ENCODE results near the gene RASL12.
"Not testable (repeated sequence)": the region's sequence is repeated elsewhere in the genome, so short reads cannot be mapped to it uniquely, and the experiment has no call there.

The RASL12 gene

GRCh38 chr15:65055201-65055870 is 12.5 kb downstream of the RASL12 start:
- DNase-seq (ENCODE audit: low read depth) = no peak

DNA sequence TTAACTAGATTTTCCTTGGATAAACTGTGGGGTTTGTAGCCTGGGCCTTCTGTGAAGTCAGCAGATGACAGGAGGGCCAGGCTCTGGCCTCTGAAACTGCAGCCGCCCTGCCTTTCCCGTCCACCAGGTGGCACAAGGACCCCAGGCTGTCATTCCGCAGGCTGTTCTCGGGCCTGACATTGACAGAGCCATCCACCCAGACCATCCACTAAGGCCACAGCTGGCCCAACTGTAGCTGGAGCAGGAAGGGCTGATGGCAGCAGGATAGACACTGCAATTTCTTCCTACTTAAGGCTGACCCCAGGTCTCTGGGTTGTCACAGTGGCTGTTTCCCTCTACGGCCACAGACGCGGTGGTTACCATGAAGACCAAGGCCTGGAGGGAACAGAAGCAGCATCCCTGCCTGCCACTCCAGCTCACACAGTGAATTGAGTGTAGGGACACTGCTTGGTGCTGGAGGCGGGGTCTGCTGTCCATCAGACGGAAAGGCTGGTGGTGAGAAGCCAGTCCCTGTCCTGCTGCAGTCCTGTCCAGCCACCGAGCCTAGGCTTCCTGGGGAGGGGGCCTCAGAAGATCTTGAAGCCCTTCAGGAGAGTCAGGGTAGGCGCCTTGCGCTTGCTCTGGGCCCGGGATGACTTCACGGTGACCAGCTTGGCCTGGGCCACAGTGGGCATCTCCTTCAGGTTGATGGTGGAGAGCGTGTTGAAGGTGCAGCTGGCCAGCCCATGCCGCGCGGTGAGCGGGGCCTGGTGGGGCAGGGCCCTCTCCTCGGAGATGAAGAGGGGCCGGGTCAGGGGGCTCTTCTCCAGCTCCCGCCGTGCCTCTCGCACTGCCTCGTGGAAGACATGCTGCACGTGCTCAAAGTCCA is 13.2 kb downstream of the RASL12 start:
- DNase-seq (ENCODE audit: low read depth) = no peak

GRCh38 chr15:65052956-65053355 is 14.8 kb downstream of the RASL12 start:
- no peak for DNase-seq (ENCODE audit: low read depth)

DNA sequence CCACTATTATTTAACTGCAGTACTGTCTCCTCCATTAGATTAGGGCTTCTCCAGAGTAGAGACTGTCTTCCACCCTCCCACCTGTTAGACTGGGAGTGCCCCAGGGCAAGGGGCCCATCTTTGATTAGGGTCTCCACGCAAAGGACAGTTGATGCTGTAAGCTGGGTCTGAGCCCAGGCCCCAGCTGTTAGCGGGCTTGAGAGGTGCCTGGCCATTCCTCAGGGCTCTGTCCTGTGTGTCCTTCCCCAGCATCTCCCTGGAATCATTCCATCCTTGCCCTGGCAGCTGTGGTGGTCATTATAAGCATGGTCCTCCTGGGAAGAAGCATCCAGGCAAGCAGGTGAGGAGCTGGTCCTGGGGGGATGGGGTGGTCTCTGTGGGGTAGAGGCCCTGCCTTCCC is 16.5 kb downstream of the RASL12 start:
- no peak for DNase-seq (ENCODE audit: low read depth)

GRCh38 chr15:65050270-65050669 is 17.5 kb downstream of the RASL12 start:
- DNase-seq (ENCODE audit: low read depth) = no peak

DNA sequence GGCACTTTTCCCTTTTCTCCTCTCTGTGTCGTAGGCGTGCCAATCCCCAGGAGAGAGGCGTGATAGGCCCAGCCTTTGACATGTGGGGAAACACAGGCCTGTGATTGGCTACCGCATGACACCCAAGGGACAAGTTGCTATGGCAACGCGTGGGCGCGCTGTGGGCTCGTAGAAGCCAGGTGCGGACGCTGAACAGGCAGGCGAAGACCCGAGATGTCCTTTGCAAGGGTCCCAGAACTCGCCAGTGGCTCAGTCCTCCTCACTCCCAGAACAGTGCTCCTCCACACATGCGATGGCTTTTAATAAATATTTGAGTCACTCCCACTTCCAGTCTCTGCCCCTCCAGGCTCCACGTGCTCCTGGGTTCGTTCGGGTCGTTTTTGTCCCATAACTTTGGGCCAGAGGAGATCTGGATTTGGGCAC is 18.4 kb downstream of the RASL12 start:
- peak; percentile 75 for DNase-seq (ENCODE audit: low read depth)

GRCh38 chr15:65048241-65048640 is 19.6 kb downstream of the RASL12 start:
- no peak for DNase-seq (ENCODE audit: low read depth)

DNA sequence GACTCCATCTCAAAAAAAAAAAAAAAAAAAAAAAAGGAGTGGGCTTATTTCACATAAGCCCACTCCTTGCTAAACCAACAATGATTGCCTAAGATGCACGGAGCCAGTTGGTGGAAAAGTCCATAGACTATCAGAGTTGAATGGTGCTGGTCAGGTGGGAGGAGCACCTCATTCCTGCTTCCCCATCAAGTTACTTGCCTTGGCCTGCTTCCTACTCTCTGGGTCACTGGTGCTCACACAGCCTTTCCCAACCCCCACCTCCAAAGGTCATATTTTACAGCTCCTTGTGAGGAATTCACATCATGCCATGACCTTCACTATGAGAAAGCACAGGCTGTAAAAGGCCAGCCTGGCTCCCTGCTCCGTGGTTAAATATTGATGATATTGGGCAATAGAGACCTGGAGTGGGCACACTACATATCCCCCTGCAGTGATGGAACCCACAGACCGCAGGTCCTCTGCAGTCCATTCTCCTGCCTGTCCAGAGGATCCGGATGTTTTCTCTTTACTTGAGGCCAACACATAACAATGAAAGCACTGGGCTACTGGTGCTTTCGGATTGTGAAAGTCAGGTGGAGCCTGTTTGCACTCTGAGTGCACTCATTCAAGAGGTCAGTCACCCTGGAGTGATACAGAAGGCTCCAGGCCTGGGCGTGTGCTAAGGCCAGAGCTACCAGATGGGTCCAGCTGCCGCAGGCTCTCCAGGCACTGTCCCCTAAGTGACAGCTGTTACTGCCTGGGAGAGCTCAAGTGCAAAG is 22.9 kb downstream of the RASL12 start, which contains the start of gene SLC51B:
Gene SLC51B (plus strand): TSS at position 664 of the 758 bp plus-strand sequence. CDS start 4,618 bp downstream, outside the sequence.
- DNase-seq (ENCODE audit: low read depth) = no peak

DNA sequence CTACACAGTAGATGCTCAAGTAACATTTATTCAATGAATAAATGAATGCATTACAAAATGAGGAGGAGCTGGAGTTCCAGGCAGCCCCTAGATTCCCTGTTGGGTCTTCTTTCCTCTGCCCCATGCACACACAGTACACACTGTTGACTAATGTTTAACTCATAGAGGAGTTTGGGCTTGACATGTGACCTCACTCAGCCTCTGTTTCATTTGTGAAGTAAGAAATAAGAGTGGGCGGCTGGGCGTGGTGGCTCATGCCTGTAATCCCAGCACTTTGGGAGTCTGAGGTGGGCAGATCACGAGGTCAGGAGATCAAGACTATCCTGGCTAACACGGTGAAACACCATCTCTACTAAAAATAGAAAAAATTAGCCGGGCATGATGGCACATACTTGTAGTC is 23.6 kb downstream of the RASL12 start:
- not testable (repeated sequence) for DNase-seq (ENCODE audit: low read depth)

DNA sequence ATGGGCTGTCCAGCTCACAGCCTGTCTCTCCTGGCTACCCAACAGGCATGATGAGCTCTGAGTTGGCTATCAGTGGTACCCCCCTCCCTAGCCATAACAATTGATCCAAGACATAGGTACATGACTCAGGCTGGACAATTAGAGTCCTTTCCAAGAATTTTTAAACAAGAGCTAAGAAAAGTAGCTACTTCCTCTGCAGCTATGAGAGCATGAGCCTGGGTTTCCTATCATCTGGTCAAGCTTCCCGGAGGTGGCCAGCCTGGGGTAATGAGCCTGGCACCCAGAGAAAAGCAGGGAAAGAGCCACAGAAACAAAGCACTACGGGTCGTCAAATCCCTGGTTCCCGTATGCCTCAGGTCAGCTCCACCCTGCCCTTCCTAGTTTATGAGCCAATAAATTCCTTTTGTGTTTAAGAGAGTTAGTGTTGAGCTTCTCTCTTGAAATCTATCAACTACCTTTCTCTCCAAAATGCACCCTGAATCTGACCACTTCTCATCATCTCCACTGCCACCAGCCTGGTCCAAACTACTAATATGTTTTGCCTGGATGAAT is 24.9 kb downstream of the RASL12 start:
- DNase-seq (ENCODE audit: low read depth) = no peak

- no peak for DNase-seq (ENCODE audit: low read depth)
Measured at GRCh38 chr15:65041787-65042186, 26.0 kb downstream of the RASL12 start.

DNA sequence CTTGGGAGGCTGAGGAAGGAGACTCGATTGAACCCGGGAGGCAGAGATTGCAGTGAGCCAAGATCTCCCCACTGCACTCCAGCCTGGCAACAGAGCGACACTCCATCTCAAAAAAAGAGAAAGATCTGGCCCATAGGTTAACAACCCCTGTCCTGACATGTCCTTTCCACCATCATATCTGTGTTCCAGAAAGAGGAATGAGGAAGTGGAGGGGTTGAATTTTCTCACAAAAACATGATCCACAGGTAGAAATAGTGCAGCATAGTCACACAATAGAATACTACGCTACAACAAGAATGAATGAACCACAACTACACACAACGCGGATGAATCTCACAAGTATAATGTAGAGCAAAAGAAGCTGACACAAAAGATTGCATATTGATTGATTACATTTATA is 27.3 kb downstream of the RASL12 start:
- DNase-seq (ENCODE audit: low read depth) = no peak

GRCh38 chr15:65038836-65039235 is 29.0 kb downstream of the RASL12 start:
- DNase-seq (ENCODE audit: low read depth) = no peak

GRCh38 chr15:65038428-65038827 is 29.4 kb downstream of the RASL12 start:
- no peak for DNase-seq (ENCODE audit: low read depth)

DNA sequence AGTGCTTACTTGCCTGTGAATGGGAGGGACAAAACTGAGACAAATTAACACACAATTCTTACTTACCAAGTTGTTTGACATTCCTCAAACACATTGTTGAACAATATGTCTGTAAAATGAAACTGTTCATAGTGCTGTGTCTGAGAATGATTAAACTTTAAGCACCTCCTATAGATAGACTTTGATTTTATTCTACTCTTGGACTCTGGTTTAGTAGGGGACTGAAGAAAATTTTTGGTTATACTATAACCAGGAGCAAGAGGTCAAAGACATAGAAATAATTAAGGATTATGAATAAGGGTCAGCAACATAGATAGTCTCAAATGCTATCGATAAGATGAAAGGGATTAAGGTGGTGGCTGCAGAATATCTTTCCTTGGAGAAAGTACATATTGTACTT is 30.5 kb downstream of the RASL12 start:
- DNase-seq (ENCODE audit: low read depth) = no peak

DNA sequence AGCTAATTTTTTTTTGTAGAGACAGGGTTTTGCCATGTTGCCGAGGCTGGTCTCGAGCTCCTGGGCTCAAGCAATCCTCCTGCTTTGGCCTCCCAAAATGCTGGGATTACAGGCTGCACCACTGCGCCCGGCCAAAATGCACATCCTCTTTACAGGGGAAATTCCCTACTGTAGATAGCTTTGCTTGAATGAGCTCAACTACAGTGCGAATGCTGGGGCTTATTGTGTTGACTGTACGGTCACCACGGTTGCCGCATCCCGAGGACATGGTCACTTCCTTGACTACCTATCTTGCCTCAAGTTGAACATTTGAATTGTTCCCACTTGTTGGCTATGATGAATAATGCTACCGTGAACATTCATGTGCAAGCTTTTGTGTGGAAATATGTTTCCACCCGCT is 33.1 kb downstream of the RASL12 start:
- DNase-seq (ENCODE audit: low read depth) = no peak

- DNase-seq (ENCODE audit: low read depth) = no peak
Measured at GRCh38 chr15:65033659-65034269, 34.0 kb downstream of the RASL12 start.

DNA sequence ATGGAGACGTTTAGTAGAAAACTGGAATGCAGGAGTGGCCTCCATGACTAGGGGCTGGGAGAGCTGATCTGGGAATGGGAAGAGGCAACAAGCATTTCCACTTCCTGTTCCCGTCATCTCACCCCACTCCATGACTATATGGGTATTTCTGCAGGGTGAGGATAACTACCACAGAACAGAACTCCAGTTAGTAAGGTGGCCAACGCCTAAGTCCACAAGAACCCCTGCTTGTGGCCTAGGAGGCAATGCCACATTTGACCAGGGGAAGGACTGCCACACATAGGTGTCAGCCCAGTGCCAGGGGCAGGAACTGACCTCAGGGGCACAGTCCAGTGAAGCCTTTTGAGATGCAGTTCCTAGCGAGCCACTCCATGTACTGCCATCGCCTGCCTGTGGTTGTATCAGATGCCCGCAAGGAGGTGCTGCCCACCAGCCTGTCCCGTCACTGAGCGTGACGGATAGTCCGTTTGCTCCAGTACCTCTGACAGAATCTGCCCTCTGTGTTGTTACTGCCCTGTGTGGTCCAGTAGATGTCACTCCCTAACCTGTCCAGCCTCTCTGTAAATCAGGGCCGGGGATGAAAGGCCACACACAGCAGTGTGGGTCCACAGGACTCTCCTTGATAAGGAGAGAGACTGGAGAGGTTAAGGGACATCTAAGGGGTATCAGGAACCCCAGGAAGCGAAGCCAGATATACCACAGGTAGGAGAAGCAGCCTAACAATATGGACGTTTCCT is 34.8 kb downstream of the RASL12 start:
- no peak for DNase-seq (ENCODE audit: low read depth)

DNA sequence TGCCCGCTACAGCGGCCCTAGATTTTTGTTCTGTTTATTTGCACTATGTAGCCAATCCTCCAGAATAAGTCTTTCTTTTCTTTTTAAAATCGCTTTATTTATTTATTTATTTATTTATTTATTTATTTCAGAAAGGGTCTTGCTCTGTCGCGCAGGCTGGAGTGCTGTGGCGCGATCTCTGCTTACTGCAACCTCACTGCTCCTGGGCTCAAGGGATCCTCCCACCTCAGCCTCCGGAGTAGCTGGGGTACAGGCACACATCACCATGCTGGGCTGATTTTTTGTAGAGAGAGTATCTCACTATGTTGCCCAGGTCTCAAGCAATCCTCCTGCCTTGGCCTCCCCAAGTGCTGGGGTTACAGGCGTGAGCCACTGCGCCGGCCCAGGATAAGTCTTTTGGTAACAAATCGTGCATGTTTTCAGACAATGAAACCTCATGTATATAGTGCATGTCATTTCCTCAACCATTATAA is 38.0 kb downstream of the RASL12 start:
- no peak for DNase-seq (ENCODE audit: low read depth)

GRCh38 chr15:65028921-65029735 is 38.7 kb downstream of the RASL12 start, which contains the start of gene MTFMT:
TSS of gene MTFMT (minus strand) at chr15:65029639. CDS start at chr15:65029613, 26 bp downstream.
- DNase-seq (ENCODE audit: low read depth) = peak; percentile 86

All from stimulated activated CD8-positive, alpha-beta memory T cell treated with anti-CD3 and anti-CD28 coated beads, Interleukin-15, amount 100 ng/mL, for 24 hours (primary cell).